Stimulated activated CD8-positive, alpha-beta memory T cell treated with anti-CD3 and anti-CD28 coated beads, Interleukin-12 subunit alpha, Interleukin-12 subunit beta, amount 100 ng/mL, for 1 hour (primary cell): Measurements from ENCODE around the gene NT5DC3.

Experiments
- DNase-seq: peaks from one replicate; pipeline ENCODE4 v3.0.0-alpha.2; 2020; ENCODE audit warnings: low read depth

NT5DC3 gene

DNA sequence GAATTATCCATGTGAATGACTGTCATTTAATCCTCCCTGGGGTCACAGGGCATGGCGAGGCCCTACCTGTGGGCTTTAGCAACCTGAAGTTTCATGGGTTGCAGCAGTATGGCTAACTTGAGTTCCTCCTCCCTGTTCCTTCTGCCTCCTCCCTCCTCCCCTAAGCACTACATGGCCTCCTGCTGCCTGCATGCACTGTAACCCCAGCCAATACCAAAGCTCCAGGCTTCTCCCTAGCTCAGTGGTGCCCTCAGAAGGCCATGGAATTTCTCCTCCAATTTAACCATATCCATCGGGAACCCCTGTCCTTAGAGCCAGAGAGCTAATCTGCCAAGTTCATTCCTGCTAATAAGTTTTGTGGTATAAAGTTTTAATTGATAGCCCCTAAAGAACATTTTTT is 95.1 kb downstream of the NT5DC3 start:
- no peak for DNase-seq

DNA sequence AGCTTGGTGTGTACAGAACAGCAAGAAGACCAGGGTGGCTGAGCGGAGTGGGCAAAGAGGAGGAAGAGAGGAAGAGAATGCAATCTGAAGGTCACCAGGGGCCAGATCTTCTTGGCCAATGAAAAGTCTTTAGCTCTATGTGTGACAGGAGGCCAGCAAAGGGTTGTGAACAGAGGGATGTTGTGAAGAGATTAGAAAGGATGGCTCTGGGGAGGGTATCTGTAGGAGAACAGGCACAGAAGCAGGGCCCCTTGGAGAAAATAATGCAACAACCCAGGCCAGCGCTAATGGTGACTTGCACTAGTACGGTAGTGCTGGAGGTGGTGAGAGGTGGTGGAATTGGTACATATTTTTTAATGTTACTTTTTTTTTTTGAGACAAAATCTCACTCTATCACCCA is 97.2 kb downstream of the NT5DC3 start:
- DNase-seq, result no peak

GRCh38 chr12:103742349-103742932 is 98.6 kb downstream of the NT5DC3 start:
- DNase-seq, result no peak

DNA sequence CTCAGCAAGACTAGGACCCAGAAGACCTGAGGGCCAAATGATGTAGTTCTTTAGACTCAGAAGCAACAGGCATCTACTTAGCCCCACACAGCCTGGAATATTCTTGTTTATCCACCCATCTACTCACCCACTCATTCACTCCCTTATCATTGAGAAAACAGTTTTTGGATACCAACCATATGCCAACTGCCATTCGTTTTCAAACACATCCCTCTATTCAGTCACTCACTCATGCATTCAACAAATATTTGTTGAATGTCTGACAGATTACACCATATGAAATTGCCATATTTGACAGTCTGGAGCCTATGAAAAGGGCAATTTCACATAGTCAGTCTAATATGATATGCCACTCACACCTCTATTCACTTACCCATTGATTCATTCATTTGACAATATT is 103.2 kb downstream of the NT5DC3 start:
- DNase-seq, result no peak

DNA sequence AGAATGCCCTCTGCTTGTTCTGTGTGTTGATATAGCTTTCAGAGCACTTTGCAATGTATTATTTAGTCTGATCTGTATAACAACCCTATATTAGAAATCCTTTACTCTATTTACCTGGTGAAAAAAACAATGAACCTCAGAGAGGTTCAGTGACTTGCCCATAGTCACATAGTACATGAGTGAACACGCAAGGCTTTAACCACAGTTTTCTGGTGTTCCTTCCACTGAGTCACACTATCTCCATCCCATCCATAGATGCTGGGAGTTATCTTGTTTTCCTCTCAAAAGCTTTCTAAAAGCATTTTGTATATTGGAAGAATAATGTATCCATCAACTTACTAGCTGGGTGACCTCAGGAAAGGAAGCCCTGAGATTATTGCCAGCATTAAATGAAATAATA is 104.5 kb downstream of the NT5DC3 start:
- DNase-seq, result no peak

- DNase-seq, result no peak
Measured at GRCh38 chr12:103735291-103735690, 105.7 kb downstream of the NT5DC3 start.

GRCh38 chr12:103734863-103735262 is 106.2 kb downstream of the NT5DC3 start:
- no peak for DNase-seq

GRCh38 chr12:103731539-103731938 is 109.5 kb downstream of the NT5DC3 start:
- DNase-seq, result no peak

DNA sequence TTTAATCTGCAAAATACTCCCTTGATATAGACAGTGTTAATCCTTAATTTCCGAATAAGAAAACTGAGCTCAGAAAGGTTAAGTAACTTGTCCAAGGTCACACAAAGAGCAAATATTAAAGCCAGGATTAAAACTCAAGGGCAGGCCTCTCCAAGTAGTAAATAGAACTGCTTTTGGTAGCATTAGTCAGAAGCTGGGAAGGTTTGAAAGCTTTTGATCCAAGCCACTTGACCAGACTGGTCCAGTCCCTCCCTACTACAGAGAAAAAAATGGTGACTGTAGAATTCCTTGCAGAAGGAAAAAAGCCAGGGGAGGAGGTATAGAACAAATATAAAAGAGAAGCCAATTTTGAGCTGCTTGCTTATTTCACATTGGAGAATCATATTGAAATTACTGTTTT is 111.5 kb downstream of the NT5DC3 start:
- no peak for DNase-seq

- no peak for DNase-seq
Measured at GRCh38 chr12:103728323-103728722, 112.7 kb downstream of the NT5DC3 start.

- DNase-seq, result no peak
Measured at GRCh38 chr12:103727638-103728037, 113.4 kb downstream of the NT5DC3 start.

- no peak for DNase-seq
Measured at GRCh38 chr12:103725398-103725797, 115.6 kb downstream of the NT5DC3 start.
